Suprapubic skin (tissue), 3 donors: ENCODE data around the gene MS4A4A.

Experiments
- CTCF ChIP-seq, 2 donors: fragments of 200-600 bp in 1 of 2; fragments of 450-650 bp in 1 of 2; sonication (generic) in 1 of 2; IDR thresholded peaks; one replicate each; pipeline ENCODE4 v1.5.1; 2016 to 2019; ENCODE audit warnings: antibody characterized with exemption in 2 of 2, mild to moderate bottlenecking in 1 of 2, moderate library complexity in 1 of 2
- POLR2AphosphoS5 ChIP-seq, 3 donors: sonication (generic); formaldehyde crosslinking; IDR thresholded peaks; one replicate each; pipeline ENCODE4 v1.6.1; 2017; ENCODE audit warnings: antibody characterized with exemption in 3 of 3

- no peak for TF ChIP-seq CTCF (IDR thresholded peaks at IDR 0.05)
- no peak for TF ChIP-seq POLR2AphosphoS5 (IDR thresholded peaks at IDR 0.05)
These were observed 27.2 kb downstream of the MS4A4A start for GRCh38 chr11:60307507-60308195.
